Astrocyte of the hippocampus (primary cell): Measurements from ENCODE around the gene SLC38A7.
"Not testable (repeated sequence)": the region's sequence is repeated elsewhere in the genome, so short reads cannot be mapped to it uniquely, and the experiment has no call there.

Source experiments
- DNase-seq: peaks from one replicate; pipeline ENCODE4 v3.0.0; 2011; ENCODE audit warnings: low read depth, low spot score

SLC38A7 gene, protein sequence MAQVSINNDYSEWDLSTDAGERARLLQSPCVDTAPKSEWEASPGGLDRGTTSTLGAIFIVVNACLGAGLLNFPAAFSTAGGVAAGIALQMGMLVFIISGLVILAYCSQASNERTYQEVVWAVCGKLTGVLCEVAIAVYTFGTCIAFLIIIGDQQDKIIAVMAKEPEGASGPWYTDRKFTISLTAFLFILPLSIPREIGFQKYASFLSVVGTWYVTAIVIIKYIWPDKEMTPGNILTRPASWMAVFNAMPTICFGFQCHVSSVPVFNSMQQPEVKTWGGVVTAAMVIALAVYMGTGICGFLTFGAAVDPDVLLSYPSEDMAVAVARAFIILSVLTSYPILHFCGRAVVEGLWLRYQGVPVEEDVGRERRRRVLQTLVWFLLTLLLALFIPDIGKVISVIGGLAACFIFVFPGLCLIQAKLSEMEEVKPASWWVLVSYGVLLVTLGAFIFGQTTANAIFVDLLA

DNA sequence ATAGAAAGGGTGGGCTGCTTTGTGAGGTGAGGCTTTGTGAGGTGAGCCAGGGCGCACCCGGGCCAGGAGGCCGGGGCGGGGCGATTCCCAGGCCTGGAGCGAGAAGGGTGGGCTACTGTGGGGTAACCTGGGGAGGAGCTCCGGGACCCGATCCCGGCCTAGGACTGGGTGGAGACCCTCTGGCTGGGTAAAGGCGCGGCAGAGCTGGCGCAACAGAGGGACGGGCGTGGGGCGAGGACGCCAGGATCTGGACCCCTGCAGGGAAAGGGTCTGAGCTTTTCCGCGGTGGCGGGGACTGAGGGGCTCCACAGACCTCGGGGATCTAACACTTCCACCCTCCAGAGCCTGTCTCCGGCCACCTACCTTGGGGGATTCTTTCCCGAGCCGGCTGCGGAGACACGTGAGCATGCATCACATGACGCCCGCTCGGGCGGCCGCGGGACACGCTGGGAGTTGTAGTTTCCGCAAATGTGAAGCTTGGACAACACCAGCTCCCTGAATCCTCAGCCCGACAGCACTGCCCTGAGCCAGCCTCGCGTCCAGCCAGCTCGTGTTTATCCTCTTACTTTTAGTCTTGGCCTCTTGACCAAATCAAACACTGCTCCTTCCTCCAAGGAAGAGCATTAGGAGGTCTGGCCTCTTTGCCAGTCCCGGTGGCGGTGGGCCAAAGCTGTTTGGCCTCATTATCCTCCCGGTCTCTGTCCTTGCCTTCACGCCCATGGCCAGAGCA lies at the start of gene SLC38A7:
TSS of gene SLC38A7 (minus strand) at position 417 of the 730 bp plus-strand sequence. CDS start 4,644 bp downstream, outside the sequence.
- peak; percentile 94 for DNase-seq

DNA sequence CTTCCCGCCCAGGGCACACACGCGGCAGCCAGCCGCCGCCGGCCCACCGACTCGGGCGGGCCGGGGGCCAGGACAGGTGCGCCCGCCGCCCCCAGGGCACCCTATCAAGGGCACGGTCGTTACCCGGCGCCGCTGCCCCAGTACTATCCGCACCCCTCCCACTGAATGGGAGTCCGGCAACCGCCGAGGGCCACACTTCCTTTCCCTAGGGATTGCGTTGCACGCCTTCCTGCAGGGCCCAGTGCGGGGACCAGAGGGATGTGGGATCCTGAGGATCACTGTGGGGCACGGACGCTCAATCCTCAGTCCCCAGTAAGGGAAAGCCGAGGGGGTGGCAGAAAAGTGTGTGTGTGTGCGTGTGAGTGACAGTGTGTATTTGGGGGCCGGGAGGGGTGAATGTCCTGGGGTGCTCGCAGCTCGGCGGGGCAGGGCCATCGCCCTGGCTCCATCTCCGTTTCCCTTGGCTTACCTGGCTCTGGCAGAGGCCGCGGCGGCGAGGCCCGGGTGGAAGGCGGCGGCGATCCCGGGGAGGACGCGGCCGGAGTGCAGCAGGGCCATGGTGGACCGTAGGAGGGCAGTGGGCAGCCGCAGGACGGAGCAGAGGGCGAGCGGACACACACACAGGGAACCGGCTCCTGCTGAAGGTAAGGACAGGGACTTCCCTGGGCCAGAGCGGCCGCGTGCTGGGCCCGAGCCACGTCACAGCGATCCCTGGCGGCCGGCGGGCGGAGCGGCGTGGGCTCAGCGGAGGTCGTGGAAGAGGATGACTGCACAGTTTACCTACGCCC lies 49.3 kb upstream of the SLC38A7 start, which contains the start of gene GOT2:
TSS of gene GOT2 (minus strand) at position 646 of the 788 bp plus-strand sequence. CDS start at position 558, 88 bp downstream.
- peak; percentile 95 for DNase-seq

DNA sequence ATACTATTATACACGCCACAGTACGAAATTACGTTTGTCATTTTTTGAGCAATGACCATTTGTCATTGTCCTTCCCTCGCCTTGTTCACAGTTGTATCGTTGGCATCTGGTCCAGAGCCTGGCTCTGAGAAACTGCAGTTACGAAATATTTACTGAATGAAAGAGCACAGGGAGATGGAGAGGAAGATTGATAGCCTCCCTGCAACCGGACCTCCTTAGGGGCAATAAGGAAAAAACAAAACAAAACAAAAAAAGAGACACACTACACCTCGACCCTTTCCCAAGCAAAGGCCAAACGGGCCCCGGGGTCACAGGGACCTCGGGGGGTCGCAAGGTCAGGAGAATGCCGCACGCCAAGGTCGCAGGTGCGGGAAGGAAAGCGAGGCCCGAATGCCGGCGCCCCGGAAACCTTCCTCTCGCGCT lies 48.7 kb upstream of the SLC38A7 start:
- DNase-seq: peak; percentile 24

DNA sequence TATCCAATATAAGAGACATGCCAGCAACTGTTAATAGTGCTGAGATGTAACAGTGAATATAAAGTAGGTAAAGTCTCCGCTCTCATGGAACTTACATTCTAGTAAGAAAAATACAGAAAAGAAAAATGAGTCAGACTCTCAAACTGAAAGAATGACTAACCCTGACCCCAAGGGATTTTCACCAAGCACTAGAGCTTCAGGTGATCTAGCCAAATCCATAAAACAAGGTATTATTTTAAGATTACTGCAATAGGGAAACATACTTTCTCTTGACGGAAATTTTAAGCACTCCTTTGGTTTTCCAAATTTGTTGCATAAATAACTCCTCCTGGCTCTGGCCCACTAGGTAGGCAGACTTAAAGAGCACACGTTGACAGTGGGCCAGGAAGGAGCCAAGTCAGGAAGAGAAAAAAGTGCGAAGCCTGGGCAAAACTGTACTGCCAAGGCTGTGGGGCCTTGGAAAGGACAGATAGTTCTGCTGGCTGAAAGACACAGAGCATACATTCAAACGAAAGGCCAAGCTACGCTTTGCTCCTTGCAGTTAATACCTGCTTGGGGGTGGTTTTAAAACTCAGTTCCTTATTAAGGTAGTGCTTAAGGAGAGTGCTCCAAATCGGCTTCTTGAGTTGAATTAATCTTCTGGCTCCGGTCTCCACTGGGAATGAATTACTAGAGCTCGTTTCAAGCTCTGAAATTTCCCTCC lies 48.1 kb upstream of the SLC38A7 start:
- peak; percentile 53 for DNase-seq

DNA sequence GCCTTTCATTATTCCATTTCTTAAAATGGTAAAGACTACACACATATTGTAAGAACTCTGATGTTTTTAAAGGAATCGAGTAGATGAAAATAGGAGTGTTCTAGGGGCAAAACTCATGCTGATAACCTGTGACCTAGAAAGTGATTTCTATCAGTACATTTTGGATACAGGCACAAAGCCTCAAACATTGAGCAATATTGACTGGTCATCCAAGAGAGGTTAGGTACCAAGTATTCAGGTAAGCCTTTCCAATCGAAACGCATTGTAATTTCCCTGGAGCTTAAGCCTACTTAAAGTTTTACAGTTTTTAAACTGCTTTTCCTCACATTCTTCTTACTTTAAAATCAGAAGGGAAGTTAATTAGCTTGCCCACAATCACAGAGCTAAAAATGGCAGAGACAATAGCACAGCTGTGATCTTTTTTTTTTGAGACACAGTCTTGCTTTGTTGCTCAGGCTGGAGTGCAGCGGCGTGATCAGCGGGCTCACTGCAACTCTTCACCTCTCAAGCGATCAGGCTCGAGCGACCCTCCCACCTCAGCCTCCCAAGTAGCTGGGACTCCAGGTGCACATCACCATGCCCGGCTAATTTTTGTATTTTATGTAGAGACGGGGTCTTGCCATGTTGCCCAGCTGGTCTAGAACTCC lies 46.3 kb upstream of the SLC38A7 start:
- DNase-seq: no peak

DNA sequence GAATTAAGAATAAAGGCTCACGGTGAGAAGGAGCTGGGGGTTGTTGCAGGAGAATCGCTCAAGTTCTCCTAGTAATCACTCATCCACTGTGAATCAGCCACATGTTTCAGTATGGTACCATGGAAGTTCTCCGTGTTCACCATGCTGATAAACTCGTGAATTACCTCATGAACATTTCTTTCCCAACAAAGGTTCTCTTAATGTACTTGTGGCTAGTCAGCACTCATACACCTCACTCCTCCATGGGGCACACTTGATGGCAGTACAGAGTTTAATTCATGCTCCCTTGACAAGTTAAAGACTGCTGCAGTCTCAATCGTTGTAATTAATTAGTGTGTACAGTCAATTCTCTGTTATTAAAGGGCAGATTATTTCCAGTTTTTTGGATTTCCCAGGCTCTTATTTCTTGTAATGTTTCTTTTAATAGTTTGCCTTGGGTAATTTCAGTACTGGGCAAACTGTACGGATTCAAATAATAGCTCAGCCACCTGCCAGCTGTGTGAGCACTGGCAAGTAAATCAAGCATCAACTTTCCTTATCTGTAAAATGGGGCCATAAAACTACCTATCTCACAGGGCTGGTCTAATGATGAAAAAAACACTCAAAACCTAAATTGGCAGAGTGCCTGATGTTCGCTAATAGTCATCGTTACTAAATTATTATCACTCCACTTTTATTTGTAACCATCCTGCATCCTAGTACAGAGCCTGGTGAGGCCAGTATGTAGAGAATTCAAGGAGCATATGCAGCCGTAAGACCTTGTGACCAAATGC lies 43.4 kb upstream of the SLC38A7 start:
- DNase-seq: no peak

DNA sequence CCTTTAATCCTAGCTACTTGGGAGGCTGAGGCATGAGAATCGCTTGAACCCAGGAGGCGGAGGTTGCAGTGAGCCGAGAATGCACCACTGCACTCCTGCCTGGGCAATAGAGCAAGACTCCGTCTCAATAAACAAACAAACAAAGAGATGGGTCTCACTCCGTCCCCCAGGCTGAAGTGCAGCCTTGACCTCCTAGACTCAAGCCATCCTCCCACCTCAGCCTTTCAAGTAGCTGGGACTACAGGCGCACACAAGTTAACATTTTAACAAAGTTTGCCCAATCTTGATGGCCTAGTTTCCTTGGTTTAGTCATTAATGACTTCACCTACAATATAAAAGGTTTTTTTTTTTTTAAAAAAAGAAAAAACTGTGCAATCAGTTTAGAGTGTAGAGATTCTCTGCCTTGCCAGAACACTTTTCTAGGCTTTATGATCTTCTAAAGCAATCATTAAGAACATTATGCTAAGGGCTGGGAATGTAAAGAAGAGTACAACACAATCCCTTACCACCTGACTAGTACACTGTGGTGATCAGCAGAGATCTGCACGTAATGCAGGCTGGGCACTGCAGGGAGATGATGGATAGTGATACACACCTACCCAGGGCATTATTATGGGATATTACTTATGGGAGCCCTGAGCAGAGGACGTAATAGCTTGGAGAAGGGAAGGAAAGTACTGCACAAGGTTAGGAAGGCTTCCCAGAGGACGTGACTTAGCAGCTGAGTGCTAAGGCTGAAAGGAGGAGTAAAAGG lies 42.6 kb upstream of the SLC38A7 start:
- DNase-seq: no peak

DNA sequence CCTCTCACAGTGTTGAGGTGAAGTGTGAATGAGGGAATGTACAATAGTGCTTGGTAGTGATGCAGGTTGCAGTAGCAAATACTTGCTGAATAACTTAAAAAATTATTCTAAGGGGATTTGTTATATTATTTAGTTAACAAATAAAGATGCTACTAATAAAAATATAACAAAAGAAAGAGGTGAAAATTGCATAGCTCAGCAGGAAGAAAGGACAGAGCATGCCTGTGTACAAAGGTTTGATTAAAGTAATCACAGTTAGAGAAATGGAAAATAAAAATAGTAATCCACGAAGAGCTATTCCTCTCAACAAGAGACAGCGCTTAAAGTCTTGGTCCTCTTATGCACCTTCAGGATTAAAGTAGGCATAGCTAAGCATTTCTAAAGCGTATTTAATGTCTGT lies 38.5 kb upstream of the SLC38A7 start:
- DNase-seq: no peak

DNA sequence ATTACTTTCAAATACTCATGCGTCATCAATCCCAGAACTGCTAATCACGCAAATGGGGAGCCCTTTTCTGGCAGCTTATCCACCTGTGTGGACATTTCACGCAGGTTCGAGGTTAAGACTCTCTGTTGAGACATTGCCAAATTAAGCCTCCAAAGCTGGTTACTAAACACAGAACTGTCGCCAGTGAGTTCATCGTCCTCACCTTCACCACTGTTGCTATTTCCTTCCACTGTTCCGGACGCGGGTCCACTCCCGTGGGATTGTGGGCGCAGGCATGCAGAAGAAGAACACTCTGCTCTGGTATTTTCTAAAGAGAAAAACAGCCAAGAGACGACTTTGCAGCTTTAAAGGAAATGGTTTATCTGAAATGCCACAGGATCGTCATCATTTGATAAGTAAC lies 33.4 kb upstream of the SLC38A7 start:
- DNase-seq: no peak

DNA sequence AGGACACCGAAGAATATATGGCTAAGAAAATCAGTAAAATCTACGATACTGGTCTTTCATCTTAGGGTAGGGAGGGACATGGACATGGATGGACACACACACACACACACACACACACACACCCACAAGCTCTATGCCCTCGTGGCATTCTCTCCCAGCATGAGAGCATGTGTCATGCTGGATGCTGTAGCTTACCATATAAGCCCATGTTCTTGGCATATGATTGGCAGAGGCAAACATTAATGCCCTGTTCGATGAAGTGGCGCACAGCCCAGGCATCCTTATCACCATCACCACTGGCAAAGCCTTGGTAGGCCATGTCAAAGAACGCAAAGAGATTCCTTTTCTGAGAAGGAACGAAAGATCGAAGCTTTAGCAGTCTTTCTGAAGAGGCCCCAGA lies 31.9 kb upstream of the SLC38A7 start:
- no peak for DNase-seq

DNA sequence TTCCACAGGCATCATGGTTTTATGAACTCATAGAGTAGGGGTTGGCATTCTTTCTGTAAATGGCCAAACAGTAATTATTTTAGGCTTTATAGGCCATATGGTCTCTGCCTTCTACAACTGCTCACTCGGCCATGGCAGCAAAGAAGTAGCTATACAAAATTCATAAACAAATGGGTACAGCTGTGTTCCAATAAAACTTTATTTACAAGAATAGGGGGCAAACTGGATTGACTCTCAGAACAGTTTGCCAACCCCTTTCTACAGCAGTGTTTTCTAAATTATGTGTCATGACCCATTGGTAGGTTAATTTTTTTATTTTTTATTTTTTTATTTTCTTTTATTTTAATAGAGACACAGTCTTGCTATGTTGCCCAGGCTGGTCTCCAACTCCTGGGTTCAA lies 29.2 kb upstream of the SLC38A7 start:
- DNase-seq: no peak

DNA sequence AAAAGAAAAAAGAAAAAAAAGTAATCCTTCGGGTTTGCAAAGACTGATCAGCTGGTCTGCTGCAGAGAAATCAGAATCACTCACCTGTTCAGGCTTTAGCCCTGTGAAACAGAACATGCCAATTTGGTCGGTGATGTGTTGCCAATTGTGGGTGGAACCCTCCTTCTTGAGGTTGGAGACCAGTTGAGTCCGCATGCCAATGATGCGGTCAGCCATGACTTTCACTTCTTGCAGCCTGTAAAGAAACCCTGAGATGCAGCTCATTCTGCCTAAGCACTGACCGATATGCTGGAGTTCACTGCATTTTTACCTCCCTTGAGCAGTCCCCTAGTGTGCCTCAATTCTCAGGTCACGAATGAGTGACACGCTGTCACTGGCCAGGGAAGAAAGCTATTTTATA lies 24.8 kb upstream of the SLC38A7 start:
- DNase-seq: peak; percentile 56

DNA sequence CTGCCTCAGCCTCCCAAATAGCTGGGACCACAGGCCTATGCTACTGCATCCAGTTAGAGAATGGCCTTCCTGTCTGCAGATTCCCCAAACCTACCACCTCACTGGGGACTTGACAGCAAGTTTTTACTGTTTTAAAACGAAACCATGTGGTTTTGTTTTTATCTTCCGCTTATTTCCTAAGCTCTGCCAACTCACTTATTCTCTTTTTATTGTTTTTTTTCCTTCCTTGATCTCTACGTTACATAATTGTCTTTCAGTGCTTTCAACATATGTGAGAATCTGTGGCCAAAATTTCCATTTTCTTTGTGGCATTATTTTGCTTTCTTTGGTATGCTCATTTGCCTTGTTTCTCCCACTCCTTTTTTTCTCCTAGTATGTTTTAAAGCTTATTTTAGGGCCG lies 14.6 kb upstream of the SLC38A7 start:
- DNase-seq: no peak

DNA sequence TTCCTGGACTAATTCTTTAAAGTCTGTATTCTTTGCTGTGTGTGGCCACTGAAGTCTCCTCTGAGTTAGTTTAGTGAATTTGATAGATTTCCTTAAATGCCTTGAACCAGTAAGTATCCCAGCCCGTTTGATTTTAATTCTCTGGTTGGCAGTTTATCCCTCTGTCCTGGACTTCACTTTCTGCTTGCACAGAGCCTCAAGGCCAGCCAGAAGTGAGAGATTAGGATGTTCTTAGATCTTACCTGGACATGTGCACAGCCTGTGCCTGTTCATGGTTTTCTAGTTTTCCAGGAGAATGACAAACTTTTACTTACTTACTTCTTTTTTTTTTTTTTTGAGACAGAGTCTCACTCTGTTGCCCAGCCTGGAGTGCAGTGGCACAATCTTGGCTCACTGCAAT lies 10.8 kb upstream of the SLC38A7 start:
- no peak for DNase-seq

DNA sequence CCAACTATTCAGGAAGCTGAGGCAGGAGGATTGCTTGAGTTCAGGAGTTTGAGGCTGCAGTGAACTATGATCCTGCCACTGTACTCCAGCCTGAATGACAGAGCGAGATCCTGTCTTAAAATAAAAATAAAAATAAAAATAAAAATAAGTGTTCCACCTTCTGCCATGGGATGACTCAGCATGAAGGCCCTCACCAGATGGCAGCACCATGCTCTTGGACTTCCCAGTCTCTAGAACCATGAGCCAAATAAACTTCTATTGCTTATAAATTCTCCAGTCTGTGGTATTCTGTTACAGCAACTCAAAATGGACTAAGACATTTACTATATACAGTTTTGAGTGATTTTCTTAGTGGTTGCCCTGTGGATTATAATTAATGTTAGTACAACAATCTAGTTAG lies 7.9 kb upstream of the SLC38A7 start:
- no peak for DNase-seq

DNA sequence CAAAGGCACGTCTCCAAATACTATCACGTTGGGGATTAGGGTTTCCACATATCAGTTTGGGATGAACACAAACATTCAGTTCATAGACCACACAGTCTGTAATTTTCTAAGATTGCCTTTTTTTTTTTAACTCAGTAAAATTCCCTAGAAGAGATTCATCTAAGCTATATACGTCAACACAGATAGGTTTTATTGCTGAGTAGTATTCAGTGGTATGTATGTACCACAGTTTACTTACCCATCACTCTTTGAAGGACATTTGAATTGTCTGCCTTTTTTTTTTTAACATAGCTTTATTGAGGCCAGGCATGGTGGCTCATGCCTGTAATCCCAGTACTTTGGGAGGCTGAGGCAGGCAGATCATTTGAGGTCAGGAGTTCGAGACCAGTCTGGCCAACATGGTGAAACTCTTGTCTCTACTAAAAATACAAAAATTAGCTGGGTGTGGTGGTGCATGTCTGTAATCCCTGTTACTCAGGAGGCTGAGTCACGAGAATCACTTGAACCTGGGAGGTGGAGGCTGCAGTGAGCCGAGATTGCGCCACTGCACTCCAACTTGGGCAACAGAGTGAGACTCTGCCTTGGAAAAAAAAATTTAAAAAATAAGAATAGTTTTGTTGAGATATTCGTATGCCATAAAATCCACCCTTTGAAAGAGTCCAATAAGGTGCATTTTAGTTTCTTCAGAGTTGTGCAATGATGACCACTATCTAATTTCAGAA lies 2.6 kb upstream of the SLC38A7 start:
- not testable (repeated sequence) for DNase-seq

DNA sequence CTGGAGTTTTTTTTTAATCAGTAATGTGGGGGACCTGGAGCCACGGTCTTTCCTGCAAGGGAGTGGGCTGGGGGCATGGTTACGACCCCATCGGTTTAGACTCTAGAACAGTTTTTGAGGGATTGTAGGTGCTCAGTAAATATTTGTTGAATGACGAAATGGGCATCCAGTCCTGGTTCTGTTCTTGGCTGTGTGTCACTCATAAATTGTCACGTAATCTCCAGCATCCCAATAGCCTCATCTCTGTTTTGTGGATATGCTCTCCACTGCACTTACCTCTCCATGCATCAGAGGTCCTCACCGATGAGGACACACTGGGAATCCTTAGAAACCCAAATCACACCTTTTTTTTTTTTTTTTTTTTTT lies 497 bp upstream of the SLC38A7 start:
- DNase-seq: no peak

DNA sequence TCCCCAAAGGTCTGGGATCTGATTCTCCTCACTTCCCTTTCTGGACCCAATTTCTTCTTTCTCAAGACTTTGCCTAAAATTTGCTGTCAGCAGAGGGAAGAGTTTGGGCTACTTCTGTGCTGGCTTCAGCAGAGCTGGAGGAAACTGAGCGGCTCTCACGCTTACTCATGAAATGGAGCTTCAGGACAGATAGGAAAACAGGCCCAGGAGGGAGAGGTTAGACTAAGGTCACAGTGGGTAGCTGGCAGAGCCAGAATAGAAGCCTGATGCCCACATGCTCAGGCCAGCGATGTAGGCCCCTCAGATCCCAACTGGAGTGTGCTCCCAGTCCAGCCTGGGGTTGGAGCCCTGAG lies 593 bp downstream of the SLC38A7 start:
- DNase-seq: peak; percentile 35

DNA sequence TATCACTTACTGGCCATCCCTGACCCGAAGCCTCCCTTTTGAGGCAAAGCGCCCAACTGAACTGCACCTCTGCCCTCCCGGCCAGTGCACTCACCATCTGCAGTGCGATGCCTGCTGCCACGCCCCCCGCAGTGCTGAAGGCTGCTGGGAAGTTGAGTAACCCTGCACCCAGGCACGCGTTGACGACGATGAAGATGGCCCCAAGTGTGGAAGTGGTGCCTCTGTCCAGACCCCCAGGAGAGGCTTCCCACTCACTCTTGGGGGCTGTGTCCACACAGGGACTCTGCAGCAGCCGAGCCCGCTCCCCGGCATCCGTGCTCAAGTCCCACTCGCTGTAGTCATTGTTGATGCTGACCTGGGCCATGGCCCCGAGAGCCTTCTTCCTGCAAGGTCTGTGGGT lies 4.8 kb downstream of the SLC38A7 start:
- no peak for DNase-seq
